ENCODE results near the gene CITED4.

The CITED4 gene

DNA sequence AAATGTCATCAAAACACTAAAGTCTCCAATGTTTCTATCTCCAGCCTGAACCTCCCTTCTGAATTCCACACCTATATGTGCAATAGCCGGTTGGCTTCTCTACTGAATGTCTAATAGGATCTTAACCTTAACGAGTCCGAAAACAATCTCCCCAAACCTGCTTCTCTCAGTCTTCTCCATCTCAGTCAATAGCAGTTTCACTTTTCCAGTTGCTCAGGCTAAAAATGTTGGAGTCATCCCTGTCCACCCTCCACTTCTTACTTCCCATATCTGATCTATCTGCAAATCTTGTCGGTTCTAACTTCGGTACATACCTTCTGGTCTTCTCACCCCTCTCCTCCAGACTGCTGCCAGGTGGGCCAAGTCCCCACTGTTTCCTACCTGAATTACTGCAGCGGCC is 25.5 kb upstream of the CITED4 start:
- Histone ChIP-seq H3K27ac (ENCODE audit: low read depth, low read length) (no peak overlapping the region), H3K27me3 (ENCODE audit: control insufficient read depth in 5 of 5, insufficient read depth in 4 of 5, low read length in 5 of 5) (peaks cover 0 to 7% (median 3%) of the 10 kb centered on the region in 5 donors), H3K9ac (ENCODE audit: low read length in 5 of 5) (no peak overlapping the region), H3K36me3 (ENCODE audit: control insufficient read depth in 5 of 5, insufficient read depth in 5 of 5, low read length in 5 of 5) (no peaks in the 10 kb centered on the region), H3K4me1 (ENCODE audit: control insufficient read depth in 5 of 5, insufficient read depth in 5 of 5, low read length in 5 of 5) (peaks cover 0 to 6% (median 3%) of the 10 kb centered on the region in 5 donors), H3K4me3 (ENCODE audit: low read depth in 1 of 5, low read length in 5 of 5) (no peak overlapping the region), H3K9me3 (ENCODE audit: control insufficient read depth in 5 of 5, low read length in 5 of 5) (no peaks in the 10 kb centered on the region)

DNA sequence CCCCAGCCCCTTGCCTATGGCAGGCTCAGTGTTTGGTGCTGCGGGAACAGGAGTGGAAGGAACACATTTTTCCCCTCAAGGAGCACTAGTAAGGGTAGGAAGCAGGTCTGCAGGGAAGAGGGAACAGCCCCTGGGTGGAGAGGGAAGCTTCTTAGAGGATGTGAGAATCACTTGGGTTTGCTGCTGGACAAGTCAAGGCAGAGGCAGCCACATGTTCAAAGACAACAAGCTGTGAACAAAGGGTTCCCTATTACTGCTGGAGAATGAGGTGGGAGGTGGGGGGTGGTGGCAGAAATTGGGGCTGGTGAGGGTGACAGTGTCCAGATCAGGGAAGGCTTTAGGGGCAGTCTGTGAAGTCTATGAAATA is 24.8 kb upstream of the CITED4 start:
- no peaks in the 10 kb centered on the region for H3K36me3 ChIP-seq (ENCODE audit: control insufficient read depth in 5 of 5, insufficient read depth in 5 of 5, low read length in 5 of 5)
- no peak overlapping the region for H3K27ac ChIP-seq (ENCODE audit: low read depth, low read length)
- peaks cover 0 to 7% (median 3%) of the 10 kb centered on the region in 5 donors for H3K27me3 ChIP-seq (ENCODE audit: control insufficient read depth in 5 of 5, insufficient read depth in 4 of 5, low read length in 5 of 5)
- H3K9me3 ChIP-seq (ENCODE audit: control insufficient read depth in 5 of 5, low read length in 5 of 5): no peaks in the 10 kb centered on the region
- peaks cover 0 to 6% (median 3%) of the 10 kb centered on the region in 5 donors for H3K4me1 ChIP-seq (ENCODE audit: control insufficient read depth in 5 of 5, insufficient read depth in 5 of 5, low read length in 5 of 5)
- no peak overlapping the region for H3K9ac ChIP-seq (ENCODE audit: low read length in 5 of 5)
- H3K4me3 ChIP-seq (ENCODE audit: low read depth in 1 of 5, low read length in 5 of 5): no peak overlapping the region

DNA sequence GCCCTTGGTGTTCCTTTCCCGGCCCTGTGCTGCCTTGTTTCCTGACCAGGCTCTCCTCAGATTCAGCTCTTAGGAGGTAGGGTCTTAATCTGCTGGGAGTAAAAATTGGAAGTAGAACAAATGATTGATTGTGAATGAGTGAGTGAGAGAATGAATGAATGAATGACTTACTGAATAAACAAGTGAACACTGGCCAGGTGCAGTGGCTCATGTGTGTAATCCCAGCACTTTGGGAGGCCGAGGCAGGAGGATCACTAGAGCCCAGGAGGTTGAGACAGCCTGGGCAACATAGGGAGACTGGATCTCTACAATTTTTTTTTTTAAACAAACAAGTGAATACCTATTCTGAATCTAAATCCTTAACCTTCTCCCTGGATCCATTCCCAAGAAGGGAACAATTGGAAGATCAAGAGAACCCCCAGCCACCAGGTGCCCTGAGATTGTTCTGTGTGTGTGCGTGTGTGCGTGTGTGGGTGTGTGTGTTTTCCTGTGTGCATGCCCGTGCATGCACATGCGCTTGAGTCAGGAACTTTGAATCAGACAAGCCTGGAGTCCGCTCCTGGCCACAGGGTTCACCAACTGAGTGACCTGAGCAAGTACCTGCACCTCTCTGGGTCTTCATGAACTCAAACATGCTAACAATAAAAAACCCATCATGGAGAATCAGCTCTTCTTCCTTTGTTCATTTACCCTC is 24.3 kb upstream of the CITED4 start:
- Histone ChIP-seq H3K9ac (ENCODE audit: low read length in 5 of 5) (no peak overlapping the region), H3K9me3 (ENCODE audit: control insufficient read depth in 5 of 5, low read length in 5 of 5) (no peaks in the 10 kb centered on the region), H3K27me3 (ENCODE audit: control insufficient read depth in 5 of 5, insufficient read depth in 4 of 5, low read length in 5 of 5) (peaks cover 0 to 7% (median 3%) of the 10 kb centered on the region in 5 donors)

DNA sequence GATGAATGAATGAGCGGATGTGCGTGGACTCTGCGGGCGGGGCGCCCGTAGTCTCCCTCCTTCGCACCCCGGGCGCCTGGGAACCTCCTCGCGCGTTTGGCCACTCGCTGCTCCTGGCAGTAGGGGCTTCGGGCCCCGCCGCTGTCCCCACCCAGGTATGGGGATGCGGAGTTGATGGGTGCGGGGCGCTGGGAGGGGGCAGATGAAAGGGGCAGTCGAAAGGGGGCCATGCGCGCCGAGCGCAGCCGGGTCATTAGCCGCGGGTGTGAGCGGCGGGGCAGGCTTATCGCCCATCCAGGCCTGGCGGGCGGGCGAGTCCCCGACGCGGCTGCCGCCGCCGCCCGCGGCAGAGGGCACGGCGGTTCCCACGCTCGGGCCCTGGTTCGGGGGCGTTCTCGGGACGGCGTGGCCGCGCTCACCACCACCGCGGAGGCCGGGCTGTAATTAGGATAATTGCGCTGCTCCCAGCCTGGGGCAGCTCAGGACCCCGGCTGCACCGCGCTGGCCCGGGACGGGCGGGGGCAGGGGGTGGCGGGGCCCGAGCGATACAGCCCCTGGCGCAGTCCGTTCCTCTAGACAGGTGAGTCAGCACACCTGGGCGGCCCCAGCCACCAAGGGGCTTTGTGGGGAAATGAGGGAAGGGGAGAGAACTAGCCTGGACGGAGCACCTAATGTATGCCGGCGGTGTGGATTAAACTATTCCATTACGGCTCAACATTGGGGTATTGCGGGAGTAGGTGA is 22.1 kb upstream of the CITED4 start:
- peaks cover 0 to 7% (median 5%) of the 10 kb centered on the region in 5 donors for H3K27me3 ChIP-seq (ENCODE audit: control insufficient read depth in 5 of 5, insufficient read depth in 4 of 5, low read length in 5 of 5)
- peak overlapping the region in 1 of 5 donors; percentile 40 for H3K4me3 ChIP-seq (ENCODE audit: low read depth in 1 of 5, low read length in 5 of 5)
- H3K4me1 ChIP-seq (ENCODE audit: control insufficient read depth in 5 of 5, insufficient read depth in 5 of 5, low read length in 5 of 5): peaks cover 0 to 14% (median 5%) of the 10 kb centered on the region in 5 donors
- H3K27ac ChIP-seq (ENCODE audit: low read depth, low read length): no peak overlapping the region
- peak overlapping the region in 1 of 5 donors; percentile 41 for H3K9ac ChIP-seq (ENCODE audit: low read length in 5 of 5)
- H3K9me3 ChIP-seq (ENCODE audit: control insufficient read depth in 5 of 5, low read length in 5 of 5): peaks cover 0 to 2% (median 0%) of the 10 kb centered on the region in 5 donors
- no peaks in the 10 kb centered on the region for H3K36me3 ChIP-seq (ENCODE audit: control insufficient read depth in 5 of 5, insufficient read depth in 5 of 5, low read length in 5 of 5)

More for the DNA sequence above, 24.3 kb upstream of the CITED4 start:
- Histone ChIP-seq H3K36me3 (ENCODE audit: control insufficient read depth in 5 of 5, insufficient read depth in 5 of 5, low read length in 5 of 5) (no peaks in the 10 kb centered on the region), H3K27ac (ENCODE audit: low read depth, low read length) (no peak overlapping the region), H3K4me1 (ENCODE audit: control insufficient read depth in 5 of 5, insufficient read depth in 5 of 5, low read length in 5 of 5) (peaks cover 0 to 11% (median 3%) of the 10 kb centered on the region in 5 donors), H3K4me3 (ENCODE audit: low read depth in 1 of 5, low read length in 5 of 5) (no peak overlapping the region)

GRCh38 chr1:40880813-40881549 is 18.8 kb upstream of the CITED4 start:
- peaks cover 5 to 26% (median 13%) of the 10 kb centered on the region in 5 donors for H3K4me1 ChIP-seq (ENCODE audit: control insufficient read depth in 5 of 5, insufficient read depth in 5 of 5, low read length in 5 of 5)
- no peaks in the 10 kb centered on the region for H3K36me3 ChIP-seq (ENCODE audit: control insufficient read depth in 5 of 5, insufficient read depth in 5 of 5, low read length in 5 of 5)
- peaks cover 2 to 7% (median 4%) of the 10 kb centered on the region in 5 donors for H3K9me3 ChIP-seq (ENCODE audit: control insufficient read depth in 5 of 5, low read length in 5 of 5)
- H3K27me3 ChIP-seq (ENCODE audit: control insufficient read depth in 5 of 5, insufficient read depth in 4 of 5, low read length in 5 of 5): peaks cover 0 to 7% (median 5%) of the 10 kb centered on the region in 5 donors
- H3K9ac ChIP-seq (ENCODE audit: low read length in 5 of 5): peak overlapping the region in 1 of 5 donors; percentile 87
- H3K27ac ChIP-seq (ENCODE audit: low read depth, low read length): no peak overlapping the region
- no peak overlapping the region for H3K4me3 ChIP-seq (ENCODE audit: low read depth in 1 of 5, low read length in 5 of 5)

GRCh38 chr1:40879482-40880175 is 17.5 kb upstream of the CITED4 start:
- Histone ChIP-seq H3K9ac (ENCODE audit: low read length in 5 of 5) (no peak overlapping the region), H3K4me3 (ENCODE audit: low read depth in 1 of 5, low read length in 5 of 5) (no peak overlapping the region), H3K27ac (ENCODE audit: low read depth, low read length) (no peak overlapping the region), H3K27me3 (ENCODE audit: control insufficient read depth in 5 of 5, insufficient read depth in 4 of 5, low read length in 5 of 5) (peaks cover 0 to 7% (median 3%) of the 10 kb centered on the region in 5 donors), H3K4me1 (ENCODE audit: control insufficient read depth in 5 of 5, insufficient read depth in 5 of 5, low read length in 5 of 5) (peaks cover 5 to 28% (median 16%) of the 10 kb centered on the region in 5 donors), H3K36me3 (ENCODE audit: control insufficient read depth in 5 of 5, insufficient read depth in 5 of 5, low read length in 5 of 5) (no peaks in the 10 kb centered on the region), H3K9me3 (ENCODE audit: control insufficient read depth in 5 of 5, low read length in 5 of 5) (peaks cover 2 to 7% (median 4%) of the 10 kb centered on the region in 5 donors)

- Histone ChIP-seq H3K27me3 (ENCODE audit: control insufficient read depth in 5 of 5, insufficient read depth in 4 of 5, low read length in 5 of 5) (peaks cover 0 to 6% (median under 1%) of the 10 kb centered on the region in 5 donors), H3K9me3 (ENCODE audit: control insufficient read depth in 5 of 5, low read length in 5 of 5) (peaks cover 2 to 7% (median 4%) of the 10 kb centered on the region in 5 donors), H3K9ac (ENCODE audit: low read length in 5 of 5) (peak overlapping the region in 1 of 5 donors; percentile 58), H3K36me3 (ENCODE audit: control insufficient read depth in 5 of 5, insufficient read depth in 5 of 5, low read length in 5 of 5) (no peaks in the 10 kb centered on the region), H3K27ac (ENCODE audit: low read depth, low read length) (no peak overlapping the region), H3K4me1 (ENCODE audit: control insufficient read depth in 5 of 5, insufficient read depth in 5 of 5, low read length in 5 of 5) (peaks cover 5 to 24% (median 16%) of the 10 kb centered on the region in 5 donors), H3K4me3 (ENCODE audit: low read depth in 1 of 5, low read length in 5 of 5) (no peak overlapping the region)
Observed at GRCh38 chr1:40878906-40879305, 16.7 kb upstream of the CITED4 start.

DNA sequence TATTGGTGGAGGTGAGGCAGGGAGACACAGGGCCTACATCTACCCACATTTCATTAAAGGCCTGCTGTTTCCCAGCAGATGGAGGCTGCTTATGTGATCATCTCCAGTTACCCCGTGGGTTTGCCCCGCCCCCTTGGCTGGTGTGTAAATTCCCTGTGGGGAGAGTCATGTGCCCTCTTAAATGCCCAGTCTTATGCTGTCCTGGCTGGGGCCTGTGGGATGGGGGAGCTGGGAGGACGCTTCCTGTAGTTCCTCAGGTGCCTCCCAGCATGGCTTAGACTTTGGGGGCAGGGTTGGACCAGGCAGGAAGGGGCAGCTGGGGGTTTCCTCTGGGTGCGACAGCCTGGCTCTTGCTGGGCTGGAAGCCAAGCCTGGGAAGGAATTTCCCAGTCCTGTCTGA is 15.5 kb upstream of the CITED4 start:
- peaks cover 3 to 23% (median 16%) of the 10 kb centered on the region in 5 donors for H3K4me1 ChIP-seq (ENCODE audit: control insufficient read depth in 5 of 5, insufficient read depth in 5 of 5, low read length in 5 of 5)
- peaks cover 0 to 4% (median 0%) of the 10 kb centered on the region in 5 donors for H3K27me3 ChIP-seq (ENCODE audit: control insufficient read depth in 5 of 5, insufficient read depth in 4 of 5, low read length in 5 of 5)
- H3K27ac ChIP-seq (ENCODE audit: low read depth, low read length): peak overlapping the region; percentile 68
- peak overlapping the region in 3 of 5 donors; percentile 5 to 68 (median 60) for H3K9ac ChIP-seq (ENCODE audit: low read length in 5 of 5)
- H3K36me3 ChIP-seq (ENCODE audit: control insufficient read depth in 5 of 5, insufficient read depth in 5 of 5, low read length in 5 of 5): no peaks in the 10 kb centered on the region
- no peak overlapping the region for H3K4me3 ChIP-seq (ENCODE audit: low read depth in 1 of 5, low read length in 5 of 5)
- H3K9me3 ChIP-seq (ENCODE audit: control insufficient read depth in 5 of 5, low read length in 5 of 5): peaks cover 2 to 7% (median 4%) of the 10 kb centered on the region in 5 donors

DNA sequence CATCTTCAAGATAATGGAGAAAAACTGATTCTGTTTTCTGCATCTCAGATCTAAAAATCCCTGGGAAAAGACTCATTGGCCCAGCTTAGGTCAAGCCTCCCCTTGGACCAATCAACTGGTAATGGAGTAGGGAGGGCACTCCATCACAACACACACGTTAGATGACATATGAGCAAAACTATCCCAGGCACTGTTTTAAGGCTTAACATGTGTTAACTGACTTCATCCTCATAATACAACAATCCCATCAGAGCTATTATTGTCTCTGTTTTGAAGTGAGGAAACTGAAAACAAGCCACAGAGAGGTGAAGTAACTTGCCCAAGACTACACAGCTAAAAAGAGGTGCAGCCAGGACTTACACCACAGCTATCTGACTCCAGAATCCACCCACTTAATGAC is 14.7 kb upstream of the CITED4 start:
- Histone ChIP-seq H3K4me1 (ENCODE audit: control insufficient read depth in 5 of 5, insufficient read depth in 5 of 5, low read length in 5 of 5) (peaks cover 3 to 22% (median 19%) of the 10 kb centered on the region in 5 donors), H3K9ac (ENCODE audit: low read length in 5 of 5) (peak overlapping the region in 3 of 5 donors; percentile 1 to 68 (median 60)), H3K9me3 (ENCODE audit: control insufficient read depth in 5 of 5, low read length in 5 of 5) (peaks cover 2 to 7% (median 4%) of the 10 kb centered on the region in 5 donors), H3K27ac (ENCODE audit: low read depth, low read length) (peak overlapping the region; percentile 68), H3K36me3 (ENCODE audit: control insufficient read depth in 5 of 5, insufficient read depth in 5 of 5, low read length in 5 of 5) (no peaks in the 10 kb centered on the region), H3K27me3 (ENCODE audit: control insufficient read depth in 5 of 5, insufficient read depth in 4 of 5, low read length in 5 of 5) (peaks cover 0 to 4% (median 0%) of the 10 kb centered on the region in 5 donors), H3K4me3 (ENCODE audit: low read depth in 1 of 5, low read length in 5 of 5) (no peak overlapping the region)
